Panc1 (cell line): ENCODE results near the gene PSMD12. TPM values are rescaled to one million over a fixed set of nuclear protein-coding genes. Genes with fewer than 3 reads are reported as not detected.

Experiments
- ATAC-seq: fragments of 200-7000 bp; cut with Tn5 transposase; 2 replicates; pipeline ENCODE4 v1.9.1; 2020; ENCODE audit warnings: mild to moderate bottlenecking, moderate library complexity
- BruUV-seq: library from RNA; stranded (reverse); fragments of 400-500 nt; replicated peaks from 2 replicates; lab custom pipeline; 2021; lab: Mats Ljungman, UMichigan
- CTCF ChIA-PET: fragments of 300-600 bp; sonication (Branson Sonifier 250); formaldehyde crosslinking; loops from one replicate; lab custom pipeline; 2022; ENCODE audit warnings: antibody characterized with exemption; lab: Charles Lee
- POLR2A ChIA-PET: fragments of 300-600 bp; sonication (Branson Sonifier 250); formaldehyde crosslinking; loops from one replicate; lab custom pipeline; 2022; ENCODE audit warnings: antibody characterized with exemption; lab: Charles Lee
- DNase-seq: peaks from one replicate; pipeline ENCODE4 v3.0.0-alpha.2; 2010; ENCODE audit warnings: low read depth, low spot score
- H3K27ac ChIP-seq: 2 replicates; pipeline ENCODE4 v1.5.1; 2011; ENCODE audit warnings: mild to moderate bottlenecking, low read length, inconsistent platforms
- H3K27me3 ChIP-seq: fragments of 200-500 bp; sonication (Bioruptor generic); 2 replicates; pipeline ENCODE4 v1.6.0; 2014; ENCODE audit warnings: low read length, inconsistent platforms; ENCODE audit not compliant: control insufficient read depth, insufficient read depth
- H3K36me3 ChIP-seq: fragments of 200-500 bp; sonication (Bioruptor generic); 2 replicates; pipeline ENCODE4 v1.5.1; 2014; ENCODE audit warnings: inconsistent platforms, mild to moderate bottlenecking, low read length, moderate library complexity; ENCODE audit not compliant: control insufficient read depth, insufficient read depth
- H3K4me1 ChIP-seq: 2 replicates; pipeline ENCODE4 v1.5.1; 2011; ENCODE audit warnings: inconsistent platforms, mild to moderate bottlenecking, low read length, moderate library complexity; ENCODE audit not compliant: control insufficient read depth, insufficient read depth
- H3K4me3 ChIP-seq, 2 experiments: 2 replicates each; pipeline ENCODE4 v1.5.1; 2011 to 2012; ENCODE audit warnings: low read depth in 2 of 2, low read length in 2 of 2, mild to moderate bottlenecking in 2 of 2, inconsistent platforms in 1 of 2, moderate library complexity in 1 of 2
- H3K9me3 ChIP-seq: fragments of 200-500 bp; sonication (Bioruptor generic); 2 replicates; pipeline ENCODE4 v1.5.1; 2014; ENCODE audit warnings: low read depth, mild to moderate bottlenecking, inconsistent platforms, low read length, moderate library complexity; ENCODE audit not compliant: control insufficient read depth, insufficient read depth
- POLR2AphosphoS5 ChIP-seq: IDR thresholded peaks from 2 replicates; pipeline ENCODE4 v1.6.1; 2012; ENCODE audit warnings: mild to moderate bottlenecking, low read depth, low read length, moderate library complexity
- SIN3A ChIP-seq: IDR thresholded peaks from 2 replicates; pipeline ENCODE4 v1.6.1; 2012; ENCODE audit warnings: low read depth, mild to moderate bottlenecking, low read length, moderate library complexity, borderline replicate concordance; ENCODE audit not compliant: insufficient read depth
- TCF7L2 ChIP-seq: IDR thresholded peaks from 2 replicates; pipeline ENCODE4 v1.6.1; 2011; ENCODE audit warnings: mild to moderate bottlenecking, low read depth, low read length, inconsistent platforms
- in situ Hi-C: cut with HindIII; loops from 2 replicates; pipeline ENCODE4 v1.10.0; 2016; ENCODE audit warnings: low sequenced_read_pairs, low pct_unique_long_range_greater_than_20kb
- intact Hi-C: fragments of 100-400 bp; cut with micrococcal nuclease; formaldehyde crosslinking; loops from one replicate; pipeline ENCODE4 v1.10.0; 2022; ENCODE audit not compliant: unreplicated experiment
- total RNA-seq: library from RNA; stranded (reverse); gene quantifications from one replicate; pipeline ENCODE4 v1.2.1, GENCODE V29; 2021; ENCODE audit not compliant: unreplicated experiment
- TF ChIP-seq, protein P1 (sequence below), 2 experiments: IDR thresholded peaks; 2 replicates each; pipeline ENCODE4 v1.6.1; 2011 to 2012; ENCODE audit warnings: low read depth in 2 of 2, control low read depth in 1 of 2, low read length in 1 of 2, mild to moderate bottlenecking in 1 of 2, moderate library complexity in 1 of 2; ENCODE audit not compliant: insufficient read depth in 1 of 2
- TF ChIP-seq, protein P2 (sequence below): fragments of 450-650 bp; IDR thresholded peaks from 2 replicates; pipeline ENCODE4 v1.5.1; 2017; ENCODE audit warnings: mild to moderate bottlenecking

PSMD12 gene
- total RNA-seq, 1 experiment from 2014 or later, result 50.2 TPM

DNA sequence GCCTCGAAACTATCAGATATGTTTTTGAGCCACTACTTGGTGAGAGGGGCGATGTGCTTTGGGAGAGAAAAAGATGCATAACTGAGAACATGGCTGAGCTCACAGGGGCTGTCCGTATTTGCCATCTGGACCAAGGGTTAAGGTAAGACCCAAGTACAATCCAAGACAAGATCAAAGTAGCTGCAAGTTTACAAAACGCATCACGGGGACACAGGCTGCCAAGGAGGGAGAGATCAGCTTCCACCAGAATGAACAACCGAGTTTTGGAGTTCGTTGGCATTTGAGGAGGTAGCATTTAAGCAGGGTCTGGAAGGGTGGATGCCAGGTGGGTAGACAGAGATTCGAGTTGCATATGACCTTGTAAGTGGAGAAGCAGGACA is 12.9 kb upstream of the PSMD12 start:
- peaks cover 4% of the 10 kb centered on the region for H3K36me3 ChIP-seq
- peak overlapping the region; percentile 82 for H3K27ac ChIP-seq
- intact Hi-C loops, result loop anchor here (2.0 to 5.0 kb wide), 2 partner anchors 96 to 223 kb away; no protein-coding TSS in a partner anchor
- in situ Hi-C loops, result no loop called here
- no peak for ATAC-seq
- BruUV-seq, result no TSS peak
- peak overlapping the region; percentile 80 to 85 for H3K4me3 ChIP-seq
- CTCF ChIA-PET, result no interaction called here
- H3K9me3 ChIP-seq, result no peaks in the 10 kb centered on the region
- TF ChIP-seq, protein P1, sequence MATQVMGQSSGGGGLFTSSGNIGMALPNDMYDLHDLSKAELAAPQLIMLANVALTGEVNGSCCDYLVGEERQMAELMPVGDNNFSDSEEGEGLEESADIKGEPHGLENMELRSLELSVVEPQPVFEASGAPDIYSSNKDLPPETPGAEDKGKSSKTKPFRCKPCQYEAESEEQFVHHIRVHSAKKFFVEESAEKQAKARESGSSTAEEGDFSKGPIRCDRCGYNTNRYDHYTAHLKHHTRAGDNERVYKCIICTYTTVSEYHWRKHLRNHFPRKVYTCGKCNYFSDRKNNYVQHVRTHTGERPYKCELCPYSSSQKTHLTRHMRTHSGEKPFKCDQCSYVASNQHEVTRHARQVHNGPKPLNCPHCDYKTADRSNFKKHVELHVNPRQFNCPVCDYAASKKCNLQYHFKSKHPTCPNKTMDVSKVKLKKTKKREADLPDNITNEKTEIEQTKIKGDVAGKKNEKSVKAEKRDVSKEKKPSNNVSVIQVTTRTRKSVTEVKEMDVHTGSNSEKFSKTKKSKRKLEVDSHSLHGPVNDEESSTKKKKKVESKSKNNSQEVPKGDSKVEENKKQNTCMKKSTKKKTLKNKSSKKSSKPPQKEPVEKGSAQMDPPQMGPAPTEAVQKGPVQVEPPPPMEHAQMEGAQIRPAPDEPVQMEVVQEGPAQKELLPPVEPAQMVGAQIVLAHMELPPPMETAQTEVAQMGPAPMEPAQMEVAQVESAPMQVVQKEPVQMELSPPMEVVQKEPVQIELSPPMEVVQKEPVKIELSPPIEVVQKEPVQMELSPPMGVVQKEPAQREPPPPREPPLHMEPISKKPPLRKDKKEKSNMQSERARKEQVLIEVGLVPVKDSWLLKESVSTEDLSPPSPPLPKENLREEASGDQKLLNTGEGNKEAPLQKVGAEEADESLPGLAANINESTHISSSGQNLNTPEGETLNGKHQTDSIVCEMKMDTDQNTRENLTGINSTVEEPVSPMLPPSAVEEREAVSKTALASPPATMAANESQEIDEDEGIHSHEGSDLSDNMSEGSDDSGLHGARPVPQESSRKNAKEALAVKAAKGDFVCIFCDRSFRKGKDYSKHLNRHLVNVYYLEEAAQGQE (IDR thresholded peaks at IDR 0.05; ENCODE audit: insufficient read depth in 1 of 2, low read depth in 2 of 2, low read length in 1 of 2), result no peak
- no peak for TF ChIP-seq SIN3A
- TF ChIP-seq POLR2AphosphoS5, result no peak
- TF ChIP-seq TCF7L2, result no peak
- TF ChIP-seq, protein P2, sequence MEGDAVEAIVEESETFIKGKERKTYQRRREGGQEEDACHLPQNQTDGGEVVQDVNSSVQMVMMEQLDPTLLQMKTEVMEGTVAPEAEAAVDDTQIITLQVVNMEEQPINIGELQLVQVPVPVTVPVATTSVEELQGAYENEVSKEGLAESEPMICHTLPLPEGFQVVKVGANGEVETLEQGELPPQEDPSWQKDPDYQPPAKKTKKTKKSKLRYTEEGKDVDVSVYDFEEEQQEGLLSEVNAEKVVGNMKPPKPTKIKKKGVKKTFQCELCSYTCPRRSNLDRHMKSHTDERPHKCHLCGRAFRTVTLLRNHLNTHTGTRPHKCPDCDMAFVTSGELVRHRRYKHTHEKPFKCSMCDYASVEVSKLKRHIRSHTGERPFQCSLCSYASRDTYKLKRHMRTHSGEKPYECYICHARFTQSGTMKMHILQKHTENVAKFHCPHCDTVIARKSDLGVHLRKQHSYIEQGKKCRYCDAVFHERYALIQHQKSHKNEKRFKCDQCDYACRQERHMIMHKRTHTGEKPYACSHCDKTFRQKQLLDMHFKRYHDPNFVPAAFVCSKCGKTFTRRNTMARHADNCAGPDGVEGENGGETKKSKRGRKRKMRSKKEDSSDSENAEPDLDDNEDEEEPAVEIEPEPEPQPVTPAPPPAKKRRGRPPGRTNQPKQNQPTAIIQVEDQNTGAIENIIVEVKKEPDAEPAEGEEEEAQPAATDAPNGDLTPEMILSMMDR, result no peak
- POLR2A ChIA-PET, result no interaction called here
- H3K27me3 ChIP-seq, result no peaks in the 10 kb centered on the region
- DNase-seq, result no peak
- H3K4me1 ChIP-seq, result peaks cover 10% of the 10 kb centered on the region

DNA sequence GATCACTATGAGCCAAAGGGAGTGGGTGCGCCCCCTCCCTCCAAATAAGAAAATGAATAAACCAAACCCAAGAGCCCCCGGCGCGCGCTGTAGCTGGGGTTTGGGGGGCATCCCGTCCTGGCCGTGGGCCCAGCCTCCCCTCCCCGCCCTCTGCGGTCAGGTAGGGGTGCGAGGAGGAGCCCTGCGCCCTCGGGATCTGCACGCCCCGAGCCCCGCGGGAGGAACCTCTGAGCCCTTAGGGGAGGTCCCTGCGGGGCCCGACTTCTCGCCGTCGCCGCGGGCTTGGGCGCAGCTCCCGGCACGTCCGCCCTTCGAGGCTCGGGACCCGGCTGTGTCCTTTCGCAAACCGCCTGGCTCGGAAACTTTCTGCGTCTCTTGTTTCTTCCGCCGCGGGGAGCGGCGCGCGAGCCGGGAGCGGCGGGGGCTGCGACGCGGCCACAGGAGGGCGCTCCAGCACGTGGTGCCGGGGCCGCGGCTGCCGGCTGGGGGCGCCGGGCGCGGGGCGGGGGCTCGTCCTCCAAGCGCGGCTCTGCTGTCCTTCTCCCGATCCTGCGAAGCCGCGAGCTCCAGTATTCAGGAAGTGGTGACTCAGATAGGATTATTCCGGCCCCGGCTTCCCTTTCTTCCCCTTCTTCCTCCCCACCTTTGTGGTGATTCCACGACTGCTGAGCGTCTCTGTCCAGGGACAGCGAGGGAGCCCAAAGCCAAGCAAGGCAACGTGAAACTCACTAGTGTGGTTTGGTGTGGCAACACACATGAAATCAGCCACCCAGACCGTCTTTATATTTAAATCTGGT is 12.3 kb upstream of the PSMD12 start:
- Histone ChIP-seq H3K36me3 (peaks cover 4% of the 10 kb centered on the region), H3K27me3 (no peaks in the 10 kb centered on the region), H3K4me1 (peaks cover 12% of the 10 kb centered on the region), H3K9me3 (no peaks in the 10 kb centered on the region), H3K4me3 (peak overlapping the region; percentile 80 to 85), H3K27ac (peak overlapping the region; percentile 82)
- ATAC-seq (peak; percentile 62), DNase-seq (no peak)
- intact Hi-C loops, result loop anchor here (2.0 to 5.0 kb wide), 2 partner anchors 96 to 224 kb away; no protein-coding TSS in a partner anchor
- ChIA-PET CTCF (interaction anchor here (0.6 kb wide), 2 partner anchors 82 to 265 kb away, joined by 3 to 4 read pairs; no protein-coding TSS in a partner anchor), POLR2A (interaction anchor here (0.5 to 0.6 kb wide), 2 partner anchors 11 to 99 kb away, joined by 3 read pairs; no protein-coding TSS in a partner anchor)
- TF ChIP-seq, protein P2, result peak; percentile 94
- peak; percentile 17; the same call in 1 of the 2 replicates for TF ChIP-seq TCF7L2
- TF ChIP-seq SIN3A, result no peak
- in situ Hi-C loops, result no loop called here
- no TSS peak for BruUV-seq
